OCI-LY7 (cell line): ENCODE results near the gene MPZL2. TPM values are rescaled to one million over a fixed set of nuclear protein-coding genes. Genes with fewer than 3 reads are reported as not detected.

Experiments
- BruUV-seq: library from RNA; stranded (reverse); fragments of 400-500 nt; replicated peaks from 2 replicates; lab custom pipeline; 2021; lab: Mats Ljungman, UMichigan
- CTCF ChIA-PET: fragments of 300-600 bp; sonication (Branson Sonifier 250); formaldehyde crosslinking; loops from one replicate; lab custom pipeline; 2022; ENCODE audit warnings: antibody characterized with exemption; ENCODE audit not compliant: unreplicated experiment; lab: Charles Lee
- POLR2A ChIA-PET: fragments of 300-600 bp; sonication (Branson Sonifier 250); formaldehyde crosslinking; loops from one replicate; lab custom pipeline; 2022; ENCODE audit warnings: antibody characterized with exemption; lab: Charles Lee
- DNase-seq: peaks from one replicate; pipeline ENCODE4 v3.0.0-alpha.2; 2015; ENCODE audit warnings: low spot score
- H2AFZ ChIP-seq: fragments of 200-600 bp; sonication (generic), shearing (Covaris generic); 2 replicates; pipeline ENCODE4 v1.6.1; 2014; ENCODE audit warnings: mild to moderate bottlenecking, antibody characterized with exemption, low read length, moderate library complexity
- H3K27ac ChIP-seq: fragments of 200-600 bp; sonication (generic); 2 replicates; pipeline ENCODE4 v1.5.1; 2014; ENCODE audit warnings: mixed run types, low read depth, mild to moderate bottlenecking, moderate library complexity, low read length, inconsistent platforms; ENCODE audit not compliant: poor library complexity, severe bottlenecking
- H3K36me3 ChIP-seq: fragments of 200-600 bp; sonication (generic); 2 replicates; pipeline ENCODE4 v1.6.1; 2014; ENCODE audit warnings: mild to moderate bottlenecking, antibody characterized with exemption, low read length, moderate library complexity, mixed read lengths; ENCODE audit not compliant: insufficient read depth
- H3K4me1 ChIP-seq: fragments of 200-600 bp; sonication (generic); 2 replicates; pipeline ENCODE4 v1.5.1; 2014; ENCODE audit warnings: mild to moderate bottlenecking, low read length; ENCODE audit not compliant: insufficient read depth, poor library complexity, severe bottlenecking
- H3K4me2 ChIP-seq: fragments of 200-600 bp; sonication (generic); 2 replicates; pipeline ENCODE4 v1.6.1; 2014; ENCODE audit warnings: mild to moderate bottlenecking, low read length
- H3K4me3 ChIP-seq: fragments of 200-600 bp; sonication (generic); 2 replicates; pipeline ENCODE4 v1.5.1; 2014; ENCODE audit warnings: mild to moderate bottlenecking, low read depth, low read length; ENCODE audit not compliant: poor library complexity, severe bottlenecking
- H3K79me2 ChIP-seq: fragments of 200-600 bp; sonication (generic); 2 replicates; pipeline ENCODE4 v1.6.1; 2016; ENCODE audit warnings: low read depth, mild to moderate bottlenecking, low read length, moderate library complexity, mixed read lengths; ENCODE audit not compliant: insufficient read depth
- H3K9me2 ChIP-seq: fragments of 200-600 bp; sonication (generic); 2 replicates; pipeline ENCODE4 v1.6.1; 2016; ENCODE audit warnings: mild to moderate bottlenecking, low read length, mixed read lengths; ENCODE audit not compliant: insufficient read depth
- H3K9me3 ChIP-seq: fragments of 200-600 bp; sonication (generic); 2 replicates; pipeline ENCODE4 v1.6.1; 2014; ENCODE audit warnings: mild to moderate bottlenecking, mixed run types, low read length, mixed read lengths
- H4K20me1 ChIP-seq: fragments of 200-600 bp; sonication (generic); 2 replicates; pipeline ENCODE4 v1.6.1; 2014; ENCODE audit warnings: mild to moderate bottlenecking, antibody characterized with exemption, low read length, moderate library complexity, mixed read lengths; ENCODE audit not compliant: insufficient read depth
- CTCF ChIP-seq: fragments of 200-600 bp; sonication (generic); conservative IDR thresholded peaks from 2 replicates; pipeline ENCODE4 v1.5.1; 2014; ENCODE audit warnings: mild to moderate bottlenecking, antibody characterized with exemption, low read length, moderate library complexity, mixed read lengths
- EZH2phosphoT487 ChIP-seq: fragments of 200-600 bp; sonication (generic); IDR thresholded peaks from 2 replicates; pipeline ENCODE4 v1.6.1; 2018; ENCODE audit warnings: low read depth, borderline replicate concordance, mild to moderate bottlenecking, mixed run types, antibody characterized with exemption, low read length, moderate library complexity, mixed read lengths
- intact Hi-C: fragments of 100-400 bp; cut with micrococcal nuclease; formaldehyde crosslinking; loops from one replicate; pipeline ENCODE4 v1.10.0; 2022; ENCODE audit not compliant: unreplicated experiment
- total RNA-seq, 2 experiments: library from RNA; depleted of rRNA in 1 of 2; stranded (reverse); fragments of >200 nt in 1 of 2; shearing (Covaris generic) in 1 of 2; gene quantifications; 2 replicates each; pipeline ENCODE4 v1.2.3, GENCODE V29; 2014 to 2022

Gene MPZL2
- total RNA-seq, 2 experiments from 2014 or later, result not detected

GRCh38 chr11:118251858-118252652, 12.0 kb downstream of the MPZL2 start, which contains the start of gene MPZL3:
TSS of gene MPZL3 (minus strand) at chr11:118252365. CDS start at chr11:118252294, 71 bp downstream.
- DNase-seq, result peak; percentile 91
- CTCF ChIA-PET, result interaction anchor here (0.8 to 1.0 kb wide), 2 partner anchors 9 to 39 kb away, joined by 3 read pairs; no protein-coding TSS in a partner anchor
- Histone ChIP-seq H3K4me3 (peak within 1 kb of the TSS; percentile 80), H2AFZ (peak within 1 kb of the TSS; percentile 98), H3K9me3 (no peaks in the 10 kb centered on the region), H3K79me2 (no peaks in the 10 kb centered on the region), H3K4me2 (peak within 1 kb of the TSS; percentile 77), H3K36me3 (no peaks in the 10 kb centered on the region), H3K9me2 (no peaks in the 10 kb centered on the region), H3K27ac (peak within 1 kb of the TSS; percentile 65), H4K20me1 (no peaks in the 10 kb centered on the region), H3K4me1 (peaks cover 7% of the 10 kb centered on the region)
- POLR2A ChIA-PET, result interaction anchor here (0.6 to 1.3 kb wide), 11 partner anchors 9 to 121 kb away, joined by 3 to 5 read pairs (median 3); partner anchors contain the start of genes CD3E and UBE4A
- intact Hi-C loops, result loop anchor here (1.0 kb wide), 1 partner anchor 60 kb away; no protein-coding TSS in a partner anchor
- BruUV-seq, result TSS peak; percentile 94
- TF ChIP-seq EZH2phosphoT487, result no peak
- no peak for TF ChIP-seq CTCF

GRCh38 chr11:118247041-118247440, 17.1 kb downstream of the MPZL2 start:
- no peaks in the 10 kb centered on the region for H3K36me3 ChIP-seq
- intact Hi-C loops, result no loop called here
- H4K20me1 ChIP-seq, result no peaks in the 10 kb centered on the region
- no peak for TF ChIP-seq CTCF
- TF ChIP-seq EZH2phosphoT487, result no peak
- H3K79me2 ChIP-seq, result no peaks in the 10 kb centered on the region
- ChIA-PET POLR2A (interaction anchor here (0.6 to 1.7 kb wide), 4 partner anchors 14 to 172 kb away, joined by 3 to 6 read pairs (median 4); no protein-coding TSS in a partner anchor), CTCF (no interaction called here)
- no peak overlapping the region for H3K4me3 ChIP-seq
- H3K9me3 ChIP-seq, result no peaks in the 10 kb centered on the region
- H3K4me2 ChIP-seq, result no peak overlapping the region
- H3K27ac ChIP-seq, result no peak overlapping the region
- H3K4me1 ChIP-seq, result no peaks in the 10 kb centered on the region
- no peak for DNase-seq
- H2AFZ ChIP-seq, result no peak overlapping the region
- no peaks in the 10 kb centered on the region for H3K9me2 ChIP-seq
- no TSS peak for BruUV-seq
